Effector CD8-positive, alpha-beta T cell (primary cell): Measurements from ENCODE around the gene IKZF5.
A peak's percentile ranks its signal among the peaks of the same experiment; 100 is the strongest.

ENCODE experiments used
- DNase-seq: peaks from one replicate; lab custom pipeline; 2025; lab: John Stamatoyannopoulos, UW

IKZF5 gene

GRCh38 chr10:123014772-123015171, 6.2 kb upstream of the IKZF5 start:
- no peak for DNase-seq

GRCh38 chr10:123013456-123014419, 5.1 kb upstream of the IKZF5 start:
- no peak for DNase-seq

GRCh38 chr10:123011987-123012386, 3.4 kb upstream of the IKZF5 start:
- DNase-seq, result no peak

- DNase-seq, result peak; percentile 8
Observed at GRCh38 chr10:123009105-123009820, 668 bp upstream of the IKZF5 start.

GRCh38 chr10:123007558-123008354, 839 bp downstream of the IKZF5 start:
- DNase-seq, result peak; percentile 31

GRCh38 chr10:123004298-123004697, 4.3 kb downstream of the IKZF5 start:
- no peak for DNase-seq

- DNase-seq, result no peak
Observed at GRCh38 chr10:123001370-123001769, 7.2 kb downstream of the IKZF5 start.

- no peak for DNase-seq
Observed at GRCh38 chr10:123000155-123000554, 8.4 kb downstream of the IKZF5 start.

GRCh38 chr10:122999347-122999746, 9.2 kb downstream of the IKZF5 start:
- DNase-seq, result no peak

GRCh38 chr10:122998934-122999333, 9.7 kb downstream of the IKZF5 start:
- DNase-seq, result no peak

GRCh38 chr10:122998360-122998917, 10.2 kb downstream of the IKZF5 start:
- DNase-seq, result no peak

GRCh38 chr10:122997864-122998263, 10.7 kb downstream of the IKZF5 start:
- no peak for DNase-seq

- DNase-seq, result no peak
Observed at GRCh38 chr10:122995936-122996335, 12.7 kb downstream of the IKZF5 start.

- DNase-seq, result no peak
Observed at GRCh38 chr10:122993797-122994336, 14.7 kb downstream of the IKZF5 start.

- no peak for DNase-seq
Observed at GRCh38 chr10:122992031-122992585, 16.5 kb downstream of the IKZF5 start.

GRCh38 chr10:122990278-122990677, 18.3 kb downstream of the IKZF5 start:
- no peak for DNase-seq

- DNase-seq, result no peak
Observed at GRCh38 chr10:122988501-122988900, 20.1 kb downstream of the IKZF5 start.

- DNase-seq, result no peak
Observed at GRCh38 chr10:122986335-122986734, 22.3 kb downstream of the IKZF5 start.

- no peak for DNase-seq
Observed at GRCh38 chr10:122984708-122985107, 23.9 kb downstream of the IKZF5 start.

- no peak for DNase-seq
Observed at GRCh38 chr10:122983898-122984297, 24.7 kb downstream of the IKZF5 start.

GRCh38 chr10:122981066-122981464, 27.5 kb downstream of the IKZF5 start:
- DNase-seq, result no peak
